GM06990 (cell line): Measurements from ENCODE around the gene MTCH1.

Experiments used
- DNase-seq: peaks from one replicate; pipeline ENCODE4 v3.0.0-alpha.2; 2011; ENCODE audit not compliant: insufficient read length; ENCODE audit errors: extremely low read depth
- H3K27me3 ChIP-seq: replicated peaks from 2 replicates; pipeline ENCODE4 v1.6.0; 2011; ENCODE audit warnings: low read length; ENCODE audit not compliant: control insufficient read depth, insufficient read depth
- H3K36me3 ChIP-seq: 2 replicates; pipeline ENCODE4 v1.5.1; 2011; ENCODE audit warnings: low read length; ENCODE audit not compliant: control insufficient read depth, insufficient read depth
- H3K4me3 ChIP-seq: replicated peaks from 2 replicates; pipeline ENCODE4 v1.5.1; 2011; ENCODE audit warnings: low read depth, mild to moderate bottlenecking, control low read depth, low read length
- CTCF ChIP-seq: IDR thresholded peaks from 2 replicates; pipeline ENCODE4 v1.5.1; 2011; ENCODE audit warnings: low read length, control low read depth, mild to moderate bottlenecking, inconsistent platforms; ENCODE audit not compliant: insufficient read depth, poor library complexity, severe bottlenecking

MTCH1 gene

DNA sequence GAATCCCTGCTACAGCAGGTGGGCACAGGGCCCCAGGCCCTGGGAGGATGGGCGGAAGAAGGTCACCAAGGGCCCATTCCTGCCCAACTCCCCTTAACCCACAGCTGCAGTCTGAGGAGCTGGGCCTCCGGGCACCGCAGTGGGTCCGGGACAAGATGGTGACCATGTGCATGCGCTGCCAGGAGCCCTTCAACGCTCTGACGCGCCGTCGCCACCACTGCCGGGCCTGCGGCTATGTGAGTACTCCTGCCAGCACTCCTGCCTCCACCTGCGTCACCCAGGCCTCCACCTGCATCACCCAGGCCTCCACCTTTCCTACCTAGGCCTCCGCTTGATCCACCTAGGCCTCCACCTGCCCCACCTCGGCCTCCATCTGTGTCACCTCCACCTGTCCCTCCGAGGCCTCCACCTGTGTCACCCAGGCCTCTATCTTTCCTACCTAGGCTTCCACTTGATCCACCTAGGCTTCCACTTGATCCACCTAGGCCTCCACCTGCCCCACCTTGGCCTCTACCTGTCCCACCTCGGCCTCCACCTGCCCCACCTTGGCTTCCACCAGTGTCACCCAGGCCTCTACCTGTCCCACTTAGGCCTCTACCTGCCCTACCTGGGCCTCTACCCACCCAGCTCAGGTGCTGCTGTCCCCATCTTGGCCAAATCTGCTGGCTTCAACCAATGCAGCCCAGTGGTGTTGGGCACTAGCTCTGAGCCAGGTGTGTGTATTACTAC, 36.3 kb upstream of the MTCH1 start:
- Histone ChIP-seq H3K36me3 (peaks cover 52% of the 10 kb centered on the region), H3K27me3 (no peaks in the 10 kb centered on the region), H3K4me3 (no peak overlapping the region)
- no peak for DNase-seq
- no peak for TF ChIP-seq CTCF

GRCh38 chr6:37021356-37022129, 35.5 kb upstream of the MTCH1 start:
- no peak for DNase-seq
- Histone ChIP-seq H3K36me3 (peaks cover 50% of the 10 kb centered on the region), H3K4me3 (no peak overlapping the region), H3K27me3 (no peaks in the 10 kb centered on the region)
- TF ChIP-seq CTCF: no peak

DNA sequence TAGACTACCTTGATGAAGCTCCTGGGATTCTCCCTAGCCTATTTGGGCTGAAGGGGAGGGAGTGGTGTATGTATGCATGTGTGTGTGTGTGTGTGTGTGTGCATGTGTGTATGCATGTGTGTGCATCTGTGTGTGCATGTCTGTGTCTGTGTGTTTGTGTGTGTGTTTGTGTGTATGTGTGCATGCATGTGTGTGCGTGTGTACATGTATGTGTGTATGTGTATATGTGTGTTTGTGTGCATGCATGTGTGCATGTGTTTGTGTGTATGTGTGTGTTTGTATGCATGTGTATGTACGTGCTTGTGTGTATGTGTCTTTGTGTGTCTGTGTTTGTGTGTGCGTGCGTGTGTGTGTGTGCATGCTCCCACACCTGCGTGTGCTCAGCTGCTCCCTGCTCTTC, 34.8 kb upstream of the MTCH1 start:
- DNase-seq: no peak
- no peak for TF ChIP-seq CTCF
- H3K4me3 ChIP-seq: no peak overlapping the region
- peaks cover 50% of the 10 kb centered on the region for H3K36me3 ChIP-seq
- H3K27me3 ChIP-seq: no peaks in the 10 kb centered on the region

DNA sequence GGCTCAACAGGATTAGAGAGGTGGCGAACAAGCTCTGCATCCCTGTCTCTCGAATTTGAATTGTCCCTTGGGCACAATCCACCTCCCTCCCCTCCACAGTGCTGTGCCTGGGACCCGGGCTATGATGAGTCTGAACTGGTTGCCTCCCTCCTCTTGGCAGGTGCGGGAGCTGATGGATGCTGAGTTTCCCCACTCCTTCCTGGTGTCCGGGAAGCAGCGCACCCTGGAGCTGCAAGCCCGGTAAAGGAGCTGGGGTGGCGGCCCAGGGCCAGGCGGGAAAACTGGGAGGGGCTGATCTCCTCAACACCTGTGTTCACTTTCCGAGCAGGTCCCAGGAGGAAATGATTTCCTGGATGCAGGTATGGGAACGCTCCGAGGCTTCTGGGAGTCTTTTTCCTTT, 34.4 kb upstream of the MTCH1 start:
- no peak for TF ChIP-seq CTCF
- no peak overlapping the region for H3K4me3 ChIP-seq
- no peak for DNase-seq
- H3K36me3 ChIP-seq: peaks cover 53% of the 10 kb centered on the region
- no peaks in the 10 kb centered on the region for H3K27me3 ChIP-seq

DNA sequence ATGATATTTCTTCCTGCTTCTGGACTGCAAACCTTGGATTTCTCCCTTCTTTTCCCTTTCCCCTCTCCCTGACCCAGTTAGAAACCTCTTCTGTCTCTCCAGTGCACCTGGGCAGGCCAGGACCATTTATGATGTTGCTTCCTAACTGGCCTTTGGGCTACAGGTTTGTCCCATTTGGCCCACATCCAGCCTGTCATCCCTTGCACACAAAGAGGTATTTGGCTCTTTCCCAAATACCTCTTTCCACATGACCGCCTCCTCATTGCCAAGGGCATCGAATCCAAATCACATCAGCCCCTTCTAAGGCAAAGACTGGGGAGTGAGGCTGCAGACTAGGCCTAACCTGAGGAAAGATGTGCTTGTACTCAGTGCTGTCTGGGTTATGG, 33.1 kb upstream of the MTCH1 start:
- no peak overlapping the region for H3K4me3 ChIP-seq
- no peak for DNase-seq
- H3K27me3 ChIP-seq: no peaks in the 10 kb centered on the region
- peaks cover 58% of the 10 kb centered on the region for H3K36me3 ChIP-seq
- TF ChIP-seq CTCF: no peak
